Stomach (tissue), 4 donors: ENCODE data around the gene RNF2.

ENCODE experiments used
- POLR2A ChIP-seq, 4 donors: fragments of 450-650 bp; IDR thresholded peaks; one replicate each; pipeline ENCODE4 v1.6.1; 2016; ENCODE audit warnings: antibody characterized with exemption in 4 of 4, control low read depth in 2 of 4, mild to moderate bottlenecking in 1 of 4, moderate library complexity in 1 of 4
- POLR2AphosphoS5 ChIP-seq, 3 donors: sonication (generic); formaldehyde crosslinking; IDR thresholded peaks; one replicate each; pipeline ENCODE4 v1.6.1; 2016; ENCODE audit warnings: antibody characterized with exemption in 3 of 3
- TF ChIP-seq, protein P1 (sequence below), 7 experiments: fragments of 450-650 bp in 4 of 7; fragments of 200-600 bp in 3 of 7; sonication (generic) in 3 of 7; IDR thresholded peaks; one replicate each; pipeline ENCODE4 v1.5.1; 2016 to 2019; ENCODE audit warnings: antibody characterized with exemption in 7 of 7, control low read depth in 2 of 7, mild to moderate bottlenecking in 1 of 7

DNA sequence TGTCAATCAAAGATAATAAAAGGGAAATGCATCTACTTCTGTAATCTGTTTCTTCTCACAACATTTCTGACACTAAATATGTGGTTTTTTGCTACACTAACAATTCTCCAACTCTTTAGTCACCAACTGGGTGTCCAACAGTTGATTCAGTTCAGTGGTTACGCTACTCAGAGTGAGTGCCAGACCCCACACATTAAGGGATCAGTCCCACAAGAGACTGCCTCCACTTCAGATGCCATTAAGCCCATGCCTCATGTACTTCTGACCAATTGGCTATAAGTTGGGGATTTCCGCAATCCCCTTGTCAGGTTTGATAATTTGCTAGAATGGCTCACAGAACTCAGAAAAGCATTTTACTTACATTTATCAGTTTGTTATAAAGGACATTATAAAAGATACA, 28.4 kb downstream of the RNF2 start:
- TF ChIP-seq POLR2A (IDR thresholded peaks at IDR 0.05) (no peak), POLR2AphosphoS5 (IDR thresholded peaks at IDR 0.05) (no peak)
- TF ChIP-seq, protein P1, sequence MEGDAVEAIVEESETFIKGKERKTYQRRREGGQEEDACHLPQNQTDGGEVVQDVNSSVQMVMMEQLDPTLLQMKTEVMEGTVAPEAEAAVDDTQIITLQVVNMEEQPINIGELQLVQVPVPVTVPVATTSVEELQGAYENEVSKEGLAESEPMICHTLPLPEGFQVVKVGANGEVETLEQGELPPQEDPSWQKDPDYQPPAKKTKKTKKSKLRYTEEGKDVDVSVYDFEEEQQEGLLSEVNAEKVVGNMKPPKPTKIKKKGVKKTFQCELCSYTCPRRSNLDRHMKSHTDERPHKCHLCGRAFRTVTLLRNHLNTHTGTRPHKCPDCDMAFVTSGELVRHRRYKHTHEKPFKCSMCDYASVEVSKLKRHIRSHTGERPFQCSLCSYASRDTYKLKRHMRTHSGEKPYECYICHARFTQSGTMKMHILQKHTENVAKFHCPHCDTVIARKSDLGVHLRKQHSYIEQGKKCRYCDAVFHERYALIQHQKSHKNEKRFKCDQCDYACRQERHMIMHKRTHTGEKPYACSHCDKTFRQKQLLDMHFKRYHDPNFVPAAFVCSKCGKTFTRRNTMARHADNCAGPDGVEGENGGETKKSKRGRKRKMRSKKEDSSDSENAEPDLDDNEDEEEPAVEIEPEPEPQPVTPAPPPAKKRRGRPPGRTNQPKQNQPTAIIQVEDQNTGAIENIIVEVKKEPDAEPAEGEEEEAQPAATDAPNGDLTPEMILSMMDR (IDR thresholded peaks at IDR 0.05): no peak
